ENCODE measurements around the gene SMCR8. TPM values are rescaled to one million over a fixed set of nuclear protein-coding genes. Genes with fewer than 3 reads are reported as not detected.
"Not testable (repeated sequence)": the region's sequence is repeated elsewhere in the genome, so short reads cannot be mapped to it uniquely, and the experiment has no call there.

Gene SMCR8
- total RNA-seq, 1 experiment from 2014 or later, result 23.5 TPM

GRCh38 chr17:18281788-18282187, 33.3 kb upstream of the SMCR8 start:
- BruUV-seq (replicated peaks), result no TSS peak
- POLR2A ChIA-PET (ENCODE audit: low non-redundant PET), result no interaction called here
- Histone ChIP-seq H3K27me3 (replicated peaks; ENCODE audit: insufficient read depth, low read depth, low read length, poor library complexity) (no peaks in the 10 kb centered on the region), H3K4me1 (ENCODE audit: insufficient read depth, low read length, poor library complexity, severe bottlenecking) (no peaks in the 10 kb centered on the region), H3K4me3 (ENCODE audit: low read depth, low read length, poor library complexity, severe bottlenecking) (no peak overlapping the region), H3K27ac (ENCODE audit: low read depth, low read length, poor library complexity, severe bottlenecking) (no peak overlapping the region), H3K9me3 (ENCODE audit: low read depth, low read length, poor library complexity, severe bottlenecking) (no peaks in the 10 kb centered on the region), H3K36me3 (ENCODE audit: insufficient read depth, low read length, poor library complexity, severe bottlenecking) (peaks cover 76% of the 10 kb centered on the region)
- no peak for DNase-seq (ENCODE audit: low spot score)
- CTCF ChIA-PET, result no interaction called here
- no peak for TF ChIP-seq CTCF (conservative IDR thresholded peaks at IDR 0.05; ENCODE audit: low read depth, low read length)
- no peak for TF ChIP-seq EZH2 (IDR thresholded peaks at IDR 0.05; ENCODE audit: borderline replicate concordance, low read depth, low read length, poor library complexity, severe bottlenecking)
- intact Hi-C loops (cut with micrococcal nuclease; ENCODE audit: unreplicated experiment), result no loop called here

- intact Hi-C loops (cut with micrococcal nuclease; ENCODE audit: unreplicated experiment), result no loop called here
- ChIA-PET CTCF (no interaction called here), POLR2A (ENCODE audit: low non-redundant PET) (no interaction called here)
- peaks cover 73% of the 10 kb centered on the region for H3K36me3 ChIP-seq (ENCODE audit: insufficient read depth, low read length, poor library complexity, severe bottlenecking)
- H3K9me3 ChIP-seq (ENCODE audit: low read depth, low read length, poor library complexity, severe bottlenecking), result no peaks in the 10 kb centered on the region
- no peaks in the 10 kb centered on the region for H3K4me1 ChIP-seq (ENCODE audit: insufficient read depth, low read length, poor library complexity, severe bottlenecking)
- no peak for DNase-seq (ENCODE audit: low spot score)
- no peaks in the 10 kb centered on the region for H3K27me3 ChIP-seq (replicated peaks; ENCODE audit: insufficient read depth, low read depth, low read length, poor library complexity)
- no TSS peak for BruUV-seq (replicated peaks)
- no peak overlapping the region for H3K4me3 ChIP-seq (ENCODE audit: low read depth, low read length, poor library complexity, severe bottlenecking)
- no peak overlapping the region for H3K27ac ChIP-seq (ENCODE audit: low read depth, low read length, poor library complexity, severe bottlenecking)
- no peak for TF ChIP-seq CTCF (conservative IDR thresholded peaks at IDR 0.05; ENCODE audit: low read depth, low read length)
- TF ChIP-seq EZH2 (IDR thresholded peaks at IDR 0.05; ENCODE audit: borderline replicate concordance, low read depth, low read length, poor library complexity, severe bottlenecking), result no peak
Observed at GRCh38 chr17:18285296-18285695, 29.8 kb upstream of the SMCR8 start.

GRCh38 chr17:18291718-18292540, 23.2 kb upstream of the SMCR8 start:
- no peaks in the 10 kb centered on the region for H3K4me1 ChIP-seq (ENCODE audit: insufficient read depth, low read length, poor library complexity, severe bottlenecking)
- peaks cover 67% of the 10 kb centered on the region for H3K36me3 ChIP-seq (ENCODE audit: insufficient read depth, low read length, poor library complexity, severe bottlenecking)
- CTCF ChIA-PET, result no interaction called here
- intact Hi-C loops (cut with micrococcal nuclease; ENCODE audit: unreplicated experiment), result no loop called here
- POLR2A ChIA-PET (ENCODE audit: low non-redundant PET), result no interaction called here
- TF ChIP-seq EZH2 (IDR thresholded peaks at IDR 0.05; ENCODE audit: borderline replicate concordance, low read depth, low read length, poor library complexity, severe bottlenecking), result no peak
- TF ChIP-seq CTCF (conservative IDR thresholded peaks at IDR 0.05; ENCODE audit: low read depth, low read length), result no peak
- H3K27ac ChIP-seq (ENCODE audit: low read depth, low read length, poor library complexity, severe bottlenecking), result no peak overlapping the region
- no peak overlapping the region for H3K4me3 ChIP-seq (ENCODE audit: low read depth, low read length, poor library complexity, severe bottlenecking)
- H3K27me3 ChIP-seq (replicated peaks; ENCODE audit: insufficient read depth, low read depth, low read length, poor library complexity), result no peaks in the 10 kb centered on the region
- DNase-seq (ENCODE audit: low spot score), result no peak
- H3K9me3 ChIP-seq (ENCODE audit: low read depth, low read length, poor library complexity, severe bottlenecking), result no peaks in the 10 kb centered on the region
- no TSS peak for BruUV-seq (replicated peaks)

GRCh38 chr17:18298061-18298460, 17.0 kb upstream of the SMCR8 start:
- H3K27me3 ChIP-seq (replicated peaks; ENCODE audit: insufficient read depth, low read depth, low read length, poor library complexity); H3K9me3 ChIP-seq (ENCODE audit: low read depth, low read length, poor library complexity, severe bottlenecking); intact Hi-C loops (cut with micrococcal nuclease; ENCODE audit: unreplicated experiment); H3K4me1 ChIP-seq (ENCODE audit: insufficient read depth, low read length, poor library complexity, severe bottlenecking); H3K4me3 ChIP-seq (ENCODE audit: low read depth, low read length, poor library complexity, severe bottlenecking); DNase-seq (ENCODE audit: low spot score); BruUV-seq (replicated peaks); H3K27ac ChIP-seq (ENCODE audit: low read depth, low read length, poor library complexity, severe bottlenecking); CTCF ChIA-PET; POLR2A ChIA-PET (ENCODE audit: low non-redundant PET): not testable (repeated sequence)
- peaks cover 59% of the 10 kb centered on the region for H3K36me3 ChIP-seq (ENCODE audit: insufficient read depth, low read length, poor library complexity, severe bottlenecking)

Data from A673 (cell line).